GM18517 (cell line): ENCODE results near the gene GCNT2.
"Not testable (repeated sequence)": the region's sequence is repeated elsewhere in the genome, so short reads cannot be mapped to it uniquely, and the experiment has no call there.

ENCODE experiments used
- ATAC-seq: cut with Tn5 transposase; IDR thresholded peaks from one replicate; pipeline ENCODE4 v1.9.1; 2021; ENCODE audit warnings: mild to moderate bottlenecking, moderate library complexity; ENCODE audit not compliant: unreplicated experiment

GCNT2 gene

GRCh38 chr6:10513544-10513943 lies 7.6 kb upstream of the GCNT2 start:
- no peak for ATAC-seq

GRCh38 chr6:10514049-10514780 lies 6.9 kb upstream of the GCNT2 start:
- ATAC-seq: no peak

- ATAC-seq: no peak
These were observed 4.2 kb upstream of the GCNT2 start for GRCh38 chr6:10516953-10517352.

GRCh38 chr6:10518557-10519407 lies 2.4 kb upstream of the GCNT2 start:
- no peak for ATAC-seq

GRCh38 chr6:10519408-10519697 lies 1.8 kb upstream of the GCNT2 start:
- ATAC-seq: not testable (repeated sequence)

GRCh38 chr6:10520468-10520867 lies 683 bp upstream of the GCNT2 start:
- ATAC-seq: no peak

- ATAC-seq: no peak
These were observed 1.9 kb downstream of the GCNT2 start for GRCh38 chr6:10522929-10523573.

GRCh38 chr6:10526156-10526555 lies 5.0 kb downstream of the GCNT2 start:
- ATAC-seq: no peak

- ATAC-seq: peak; percentile 60
These were observed 7.2 kb downstream of the GCNT2 start for GRCh38 chr6:10528158-10528981.

- ATAC-seq: no peak
These were observed 8.2 kb downstream of the GCNT2 start for GRCh38 chr6:10529231-10529801.

- not testable (repeated sequence) for ATAC-seq
These were observed 8.8 kb downstream of the GCNT2 start for GRCh38 chr6:10529828-10530374.

- no peak for ATAC-seq
These were observed 10.4 kb downstream of the GCNT2 start for GRCh38 chr6:10531503-10531902.

- ATAC-seq: no peak
These were observed 10.8 kb downstream of the GCNT2 start for GRCh38 chr6:10531942-10532341.

GRCh38 chr6:10532392-10532791 lies 11.2 kb downstream of the GCNT2 start:
- no peak for ATAC-seq

GRCh38 chr6:10534419-10534762 lies 13.2 kb downstream of the GCNT2 start:
- ATAC-seq: peak; percentile 28

- no peak for ATAC-seq
These were observed 14.0 kb downstream of the GCNT2 start for GRCh38 chr6:10535193-10535592.

- ATAC-seq: no peak
These were observed 16.6 kb downstream of the GCNT2 start for GRCh38 chr6:10537726-10538125.

- ATAC-seq: no peak
These were observed 19.1 kb downstream of the GCNT2 start for GRCh38 chr6:10540073-10540746.

GRCh38 chr6:10541591-10541990 lies 20.4 kb downstream of the GCNT2 start:
- no peak for ATAC-seq

GRCh38 chr6:10542213-10542612 lies 21.1 kb downstream of the GCNT2 start:
- ATAC-seq: no peak
